CD4-positive, alpha-beta memory T cell (primary cell): ENCODE measurements around the gene SKI. TPM values are rescaled to one million over a fixed set of nuclear protein-coding genes. Genes with fewer than 3 reads are reported as not detected.

Experiments used
- CTCF ChIA-PET: fragments of 350-600 bp; sonication (Branson Sonifier 250); formaldehyde crosslinking; loops from one replicate; lab custom pipeline; 2021; ENCODE audit warnings: inconsistent platforms; ENCODE audit not compliant: partially characterized antibody; lab: Charles Lee
- POLR2A ChIA-PET: fragments of 350-600 bp; sonication (Branson Sonifier 250); formaldehyde crosslinking; loops from one replicate; lab custom pipeline; 2021; ENCODE audit not compliant: partially characterized antibody; lab: Charles Lee
- DNase-seq, 5 donors: peaks; one replicate each; pipeline versions ENCODE4 v3.0.0 to v3.0.0-alpha.2; 2020 to 2022; ENCODE audit warnings: mixed read lengths in 1 of 5
- H3K27ac ChIP-seq: one replicate; pipeline ENCODE4 v1.7.0; 2013; ENCODE audit warnings: low read depth, low read length
- H3K27me3 ChIP-seq: 2 replicates; pipeline ENCODE4 v1.7.0; 2013; ENCODE audit warnings: mild to moderate bottlenecking, low read length, moderate library complexity; ENCODE audit not compliant: insufficient read depth
- H3K36me3 ChIP-seq: 2 replicates; pipeline ENCODE4 v1.7.0; 2013; ENCODE audit warnings: mild to moderate bottlenecking, low read length, moderate library complexity; ENCODE audit not compliant: insufficient read depth
- H3K4me1 ChIP-seq: 2 replicates; pipeline ENCODE4 v1.7.0; 2013; ENCODE audit warnings: mild to moderate bottlenecking, low read length, moderate library complexity; ENCODE audit not compliant: insufficient read depth
- H3K4me3 ChIP-seq, 2 donors: one replicate each; pipeline ENCODE4 v1.7.0; 2013; ENCODE audit warnings: low read length in 2 of 2, mild to moderate bottlenecking in 1 of 2
- H3K9me3 ChIP-seq, 2 donors: one replicate each; pipeline ENCODE4 v1.7.0; 2013; ENCODE audit warnings: low read length in 2 of 2, control low read depth in 1 of 2; ENCODE audit not compliant: control insufficient read depth in 1 of 2
- H3K27ac Mint-ChIP-seq, 7 donors: one replicate each; pipeline ENCODE4 v1.8.0; 2020 to 2021; ENCODE audit warnings: mixed read lengths in 7 of 7, mild to moderate bottlenecking in 6 of 7, inconsistent platforms in 3 of 7, moderate library complexity in 3 of 7
- H3K27me3 Mint-ChIP-seq, 2 donors: one replicate each; pipeline ENCODE4 v1.8.0; 2020 to 2021; ENCODE audit warnings: mixed read lengths in 2 of 2
- H3K36me3 Mint-ChIP-seq, 2 donors: one replicate each; pipeline ENCODE4 v1.8.0; 2020 to 2021; ENCODE audit warnings: mixed read lengths in 2 of 2, inconsistent platforms in 1 of 2, mild to moderate bottlenecking in 1 of 2
- H3K4me1 Mint-ChIP-seq, 4 donors: one replicate each; pipeline ENCODE4 v1.8.0; 2020 to 2021; ENCODE audit warnings: mixed read lengths in 4 of 4, mild to moderate bottlenecking in 1 of 4
- H3K4me3 Mint-ChIP-seq, 8 donors: one replicate each; pipeline ENCODE4 v1.8.0; 2020 to 2021; ENCODE audit warnings: mixed read lengths in 8 of 8, mild to moderate bottlenecking in 7 of 8, moderate library complexity in 6 of 8, inconsistent platforms in 3 of 8
- H3K9me3 Mint-ChIP-seq, 8 donors: one replicate each; pipeline ENCODE4 v1.8.0; 2020 to 2021; ENCODE audit warnings: mixed read lengths in 8 of 8, mild to moderate bottlenecking in 5 of 8, inconsistent platforms in 3 of 8, moderate library complexity in 1 of 8
- intact Hi-C: fragments of 100-400 bp; cut with micrococcal nuclease; formaldehyde crosslinking; loops from one replicate; pipeline ENCODE4 v1.15.1; 2023
- polyA plus RNA-seq, 2 donors: library from polyadenylated mRNA; unstranded; fragments of 300-500 nt; fragmentation: Illumina TruSeq; gene quantifications; one replicate each; pipeline ENCODE4 v1.2.3, GENCODE V29; 2021
- total RNA-seq, 2 experiments: library from RNA; stranded (reverse); gene quantifications; one replicate each; pipeline ENCODE4 v1.2.3, GENCODE V29; 2021

The SKI gene
- total and polyA plus RNA-seq, 4 experiments from 2014 or later, result 0.08 to 104 (median 48.5) TPM

DNA sequence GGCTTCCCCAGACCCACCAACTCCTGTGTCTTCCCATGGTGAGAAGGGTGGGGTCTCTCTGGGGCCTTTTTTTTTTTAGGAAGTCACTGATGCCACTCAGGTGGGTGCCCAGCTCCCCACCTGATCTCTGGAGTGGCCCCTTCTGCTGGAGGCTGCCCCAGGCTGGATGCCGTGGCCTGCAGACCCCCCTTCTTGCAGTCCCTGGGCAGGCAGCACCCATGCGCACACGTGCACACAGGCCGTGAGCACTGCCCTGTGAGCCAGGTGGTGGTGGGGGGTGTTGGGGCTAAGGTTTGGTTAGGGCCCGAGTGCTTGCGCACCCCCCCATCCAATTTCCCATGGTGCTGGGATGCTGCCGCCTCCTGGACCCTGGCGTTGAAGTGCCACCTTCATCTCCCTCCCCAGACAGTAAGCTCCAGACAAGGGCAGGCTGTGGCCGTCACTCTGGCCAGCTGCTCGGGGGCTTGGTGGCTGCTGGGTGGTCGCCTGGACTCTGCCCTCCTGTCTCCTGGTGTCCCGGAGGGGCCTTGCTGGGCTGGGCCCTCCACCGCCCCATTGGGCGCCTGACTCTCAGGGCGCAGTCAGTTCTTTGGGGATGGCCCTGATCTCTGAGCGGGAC lies 50.6 kb downstream of the SKI start:
- peaks cover 0 to 25% of the 10 kb centered on the region in 2 donors for H3K36me3 Mint-ChIP-seq
- no peak overlapping the region for H3K27ac ChIP-seq
- ChIA-PET CTCF (no interaction called here), POLR2A (no interaction called here)
- peaks cover 14 to 56% (median 41%) of the 10 kb centered on the region in 4 donors for H3K4me1 Mint-ChIP-seq
- no peak for DNase-seq
- H3K4me3 ChIP-seq, result no peak overlapping the region
- no peaks in the 10 kb centered on the region for H3K27me3 Mint-ChIP-seq
- H3K9me3 ChIP-seq, result no peaks in the 10 kb centered on the region
- peaks cover 3% of the 10 kb centered on the region for H3K36me3 ChIP-seq
- no peaks in the 10 kb centered on the region for H3K9me3 Mint-ChIP-seq
- no peaks in the 10 kb centered on the region for H3K27me3 ChIP-seq
- peak overlapping the region in 3 of 7 donors; percentile 57 to 79 (median 65) for H3K27ac Mint-ChIP-seq
- H3K4me3 Mint-ChIP-seq, result no peak overlapping the region
- peaks cover 56% of the 10 kb centered on the region for H3K4me1 ChIP-seq
- intact Hi-C loops, result no loop called here

DNA sequence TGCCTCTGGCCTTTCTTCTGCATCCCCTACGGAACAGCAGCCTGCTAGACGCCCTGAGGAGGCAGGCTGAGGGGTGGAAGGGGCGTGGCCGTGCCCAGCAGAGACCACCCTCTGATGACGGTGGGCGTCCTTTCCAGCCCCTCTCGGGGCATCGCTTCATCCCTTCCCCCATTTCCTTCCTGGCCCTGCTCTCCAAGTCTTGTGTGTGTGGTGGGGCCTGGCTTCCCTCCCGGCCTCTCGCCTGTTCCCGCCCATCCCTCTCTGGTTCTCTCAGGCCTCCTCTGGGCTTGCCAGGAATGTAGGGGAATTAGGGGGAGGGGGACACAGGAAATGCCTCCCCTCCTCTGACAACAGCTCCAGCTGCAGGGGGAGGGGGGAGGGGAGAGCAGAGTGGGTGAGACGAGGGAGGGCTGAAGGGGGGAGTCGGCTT lies 51.1 kb downstream of the SKI start:
- no peak for DNase-seq
- Mint-ChIP-seq H3K36me3 (peaks cover 0 to 26% of the 10 kb centered on the region in 2 donors), H3K4me3 (no peak overlapping the region), H3K27ac (peak overlapping the region in 4 of 7 donors; percentile 42 to 79 (median 61)), H3K4me1 (peaks cover 14 to 52% (median 36%) of the 10 kb centered on the region in 4 donors), H3K9me3 (no peaks in the 10 kb centered on the region), H3K27me3 (no peaks in the 10 kb centered on the region)
- CTCF ChIA-PET, result no interaction called here
- H3K27me3 ChIP-seq, result no peaks in the 10 kb centered on the region
- H3K4me1 ChIP-seq, result peaks cover 52% of the 10 kb centered on the region
- H3K27ac ChIP-seq, result no peak overlapping the region
- no peaks in the 10 kb centered on the region for H3K9me3 ChIP-seq
- POLR2A ChIA-PET, result no interaction called here
- intact Hi-C loops, result no loop called here
- H3K36me3 ChIP-seq, result peaks cover 3% of the 10 kb centered on the region
- no peak overlapping the region for H3K4me3 ChIP-seq

DNA sequence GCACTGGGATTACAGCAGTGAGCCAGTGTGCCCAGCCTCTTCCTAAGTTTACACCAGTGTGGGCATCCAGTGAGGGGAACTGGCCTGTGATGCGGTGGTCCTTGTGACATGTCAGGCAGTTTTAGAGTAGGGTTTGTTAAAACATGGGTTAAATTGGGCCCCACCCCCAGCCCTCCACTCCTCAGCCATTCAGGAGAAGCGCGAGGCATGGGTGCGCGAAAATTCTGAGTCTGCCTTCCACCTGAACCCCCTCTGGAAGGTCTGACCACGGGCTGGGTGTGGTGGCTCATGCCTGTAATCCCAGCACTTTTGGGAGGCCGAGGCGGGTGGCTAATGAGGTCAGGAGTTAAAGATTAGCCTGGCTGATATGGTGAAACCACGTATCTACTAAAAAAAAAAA lies 51.7 kb downstream of the SKI start:
- Histone ChIP-seq H3K9me3 (no peaks in the 10 kb centered on the region), H3K4me3 (no peak overlapping the region), H3K4me1 (peaks cover 49% of the 10 kb centered on the region), H3K27me3 (no peaks in the 10 kb centered on the region), H3K36me3 (peaks cover 3% of the 10 kb centered on the region), H3K27ac (no peak overlapping the region)
- Mint-ChIP-seq H3K27ac (peak overlapping the region in 2 of 7 donors; percentile 37 to 79), H3K4me1 (peaks cover 15 to 52% (median 33%) of the 10 kb centered on the region in 4 donors), H3K36me3 (peaks cover 0 to 28% of the 10 kb centered on the region in 2 donors), H3K4me3 (no peak overlapping the region), H3K27me3 (no peaks in the 10 kb centered on the region), H3K9me3 (no peaks in the 10 kb centered on the region)
- ChIA-PET POLR2A (no interaction called here), CTCF (no interaction called here)
- no peak for DNase-seq
- intact Hi-C loops, result no loop called here

DNA sequence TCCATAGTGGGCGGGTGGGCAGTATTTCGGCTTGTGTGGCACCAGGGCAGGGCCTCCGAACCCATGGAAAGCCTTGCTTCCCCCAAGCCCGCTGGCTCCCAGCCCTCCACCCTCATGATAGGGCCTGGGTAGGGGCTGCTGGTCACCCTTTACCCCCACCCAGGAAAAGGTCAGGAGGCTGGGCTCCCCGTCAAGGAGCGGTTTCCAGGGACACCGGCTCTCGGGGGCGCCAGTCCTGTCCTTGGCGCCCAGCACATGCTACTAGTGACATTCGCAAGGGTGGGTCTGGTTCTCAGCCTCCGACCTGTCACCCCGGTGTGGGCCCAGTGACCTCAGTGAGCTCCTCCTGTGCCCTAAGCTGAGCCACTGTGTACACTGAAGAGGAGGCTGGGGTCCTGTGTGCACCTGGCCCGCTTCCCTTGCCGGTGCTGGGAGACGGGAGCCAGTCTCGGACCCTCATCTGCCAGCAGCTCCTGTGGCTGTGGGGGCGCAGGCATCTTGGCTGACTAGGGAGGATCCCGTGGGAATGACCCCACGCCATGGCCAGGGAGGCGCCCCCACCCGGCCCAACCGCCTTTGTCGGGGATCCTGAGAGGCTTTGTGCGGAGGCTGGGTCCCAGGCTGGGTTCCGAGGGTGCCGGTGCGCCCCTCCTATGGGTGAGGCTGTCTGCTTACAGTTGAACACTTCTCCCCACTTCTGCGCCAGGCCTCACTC lies 54.6 kb downstream of the SKI start:
- Histone ChIP-seq H3K27ac (no peak overlapping the region), H3K9me3 (no peaks in the 10 kb centered on the region), H3K4me3 (no peak overlapping the region), H3K27me3 (no peaks in the 10 kb centered on the region), H3K4me1 (peaks cover 31% of the 10 kb centered on the region), H3K36me3 (peaks cover 3% of the 10 kb centered on the region)
- Mint-ChIP-seq H3K27me3 (no peaks in the 10 kb centered on the region), H3K9me3 (no peaks in the 10 kb centered on the region), H3K4me1 (peaks cover 8 to 40% (median 24%) of the 10 kb centered on the region in 4 donors), H3K36me3 (peaks cover 3 to 16% of the 10 kb centered on the region in 2 donors), H3K27ac (peak overlapping the region in 1 of 7 donors; percentile 66), H3K4me3 (no peak overlapping the region)
- POLR2A ChIA-PET, result no interaction called here
- intact Hi-C loops, result no loop called here
- CTCF ChIA-PET, result no interaction called here
- no peak for DNase-seq

DNA sequence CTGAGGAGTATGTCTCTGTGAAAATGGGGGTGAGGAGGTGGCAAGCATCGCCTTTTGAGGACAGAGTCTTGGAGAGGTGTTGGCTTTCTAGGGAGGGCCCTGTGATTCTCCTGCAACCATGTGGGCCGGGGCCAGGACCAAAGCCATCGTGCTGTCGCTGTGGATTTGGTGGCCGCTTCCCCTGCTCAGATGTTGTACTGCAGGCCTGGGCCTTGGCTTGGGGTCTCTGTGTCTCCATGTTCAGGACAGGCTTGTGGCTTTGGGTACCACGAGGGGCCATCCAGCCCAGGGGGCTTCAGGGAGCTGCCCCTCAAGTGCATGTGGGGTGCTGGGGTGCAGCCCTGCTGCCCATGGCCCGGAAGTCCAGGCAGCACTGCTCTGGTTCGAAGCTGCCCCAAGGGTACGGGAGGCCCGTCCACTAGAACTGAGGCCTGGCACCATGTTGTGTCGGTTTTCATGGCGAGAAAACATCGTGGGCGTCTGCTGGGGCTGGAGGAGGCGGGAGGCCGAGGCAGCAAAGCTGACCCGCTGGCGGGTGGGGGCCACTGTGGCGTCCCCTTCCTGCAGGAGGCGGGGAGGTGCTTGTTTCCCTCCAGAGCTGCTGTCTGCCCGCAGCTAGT lies 55.4 kb downstream of the SKI start:
- H3K9me3 ChIP-seq, result no peaks in the 10 kb centered on the region
- no peaks in the 10 kb centered on the region for H3K36me3 ChIP-seq
- peaks cover 32% of the 10 kb centered on the region for H3K4me1 ChIP-seq
- CTCF ChIA-PET, result no interaction called here
- no peaks in the 10 kb centered on the region for H3K9me3 Mint-ChIP-seq
- no peak overlapping the region for H3K4me3 Mint-ChIP-seq
- peaks cover 10 to 41% (median 26%) of the 10 kb centered on the region in 4 donors for H3K4me1 Mint-ChIP-seq
- no peak overlapping the region for H3K27ac ChIP-seq
- H3K27me3 Mint-ChIP-seq, result no peaks in the 10 kb centered on the region
- H3K36me3 Mint-ChIP-seq, result peaks cover 3 to 12% of the 10 kb centered on the region in 2 donors
- DNase-seq, result no peak
- H3K4me3 ChIP-seq, result no peak overlapping the region
- POLR2A ChIA-PET, result no interaction called here
- intact Hi-C loops, result no loop called here
- H3K27me3 ChIP-seq, result no peaks in the 10 kb centered on the region
- H3K27ac Mint-ChIP-seq, result peak overlapping the region in 1 of 7 donors; percentile 66

DNA sequence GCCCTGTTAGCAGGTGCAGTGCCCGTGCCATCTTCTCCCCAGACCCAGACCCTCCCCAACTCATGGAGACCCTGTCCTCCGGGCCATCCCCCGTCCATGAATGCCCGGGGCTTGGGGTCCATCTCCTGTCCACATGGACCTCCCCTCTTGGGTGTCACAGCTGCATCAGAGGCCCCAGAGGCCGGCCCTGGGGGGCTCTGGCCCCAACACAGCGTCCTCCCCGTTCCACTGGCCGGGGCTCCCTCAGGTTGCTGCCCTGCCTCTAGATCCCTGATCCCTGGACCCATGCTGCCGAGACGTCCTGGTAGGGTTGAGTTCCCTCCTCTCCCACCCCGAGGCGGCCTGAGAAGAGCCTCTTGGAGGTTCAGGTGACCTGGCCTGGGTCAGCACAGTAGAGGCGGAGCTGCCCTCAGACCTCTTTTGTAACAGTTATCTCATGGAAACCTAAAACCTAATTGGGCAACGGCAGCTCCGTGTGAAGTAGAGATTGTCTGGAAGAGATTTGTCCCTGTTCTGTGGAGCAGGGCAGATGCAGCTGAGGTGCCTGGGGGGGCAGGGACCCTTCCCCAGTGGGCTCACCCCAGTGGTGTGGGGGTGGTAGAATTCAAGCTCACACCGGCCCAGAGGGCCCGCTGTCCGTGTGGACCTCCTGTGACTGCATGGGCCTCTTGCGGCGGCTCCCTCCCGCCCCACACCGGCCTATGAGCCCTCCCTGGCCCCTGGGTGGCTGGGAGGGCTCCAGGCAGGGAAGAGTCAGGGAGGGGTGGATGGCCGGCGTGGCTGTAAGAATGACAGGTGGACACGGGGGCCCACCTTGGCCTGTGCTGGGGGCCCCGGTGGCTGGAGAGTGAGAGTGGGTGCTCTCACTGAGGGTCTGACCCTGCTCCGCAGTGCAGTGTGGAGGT lies 56.1 kb downstream of the SKI start:
- POLR2A ChIA-PET, result no interaction called here
- Histone ChIP-seq H3K9me3 (no peaks in the 10 kb centered on the region), H3K36me3 (no peaks in the 10 kb centered on the region), H3K27me3 (no peaks in the 10 kb centered on the region), H3K4me1 (peaks cover 32% of the 10 kb centered on the region), H3K4me3 (no peak overlapping the region), H3K27ac (no peak overlapping the region)
- Mint-ChIP-seq H3K4me1 (peaks cover 10 to 45% (median 32%) of the 10 kb centered on the region in 4 donors), H3K27me3 (no peaks in the 10 kb centered on the region), H3K36me3 (peaks cover 3 to 9% of the 10 kb centered on the region in 2 donors), H3K4me3 (peak overlapping the region in 1 of 8 donors; percentile 20), H3K9me3 (no peaks in the 10 kb centered on the region), H3K27ac (peak overlapping the region in 3 of 7 donors; percentile 47 to 84 (median 79))
- intact Hi-C loops, result no loop called here
- no peak for DNase-seq
- CTCF ChIA-PET, result no interaction called here
